ENCODE measurements around the gene SLC49A3. TPM values are rescaled to one million over a fixed set of nuclear protein-coding genes. Genes with fewer than 3 reads are reported as not detected.
"Not testable (repeated sequence)": the region's sequence is repeated elsewhere in the genome, so short reads cannot be mapped to it uniquely, and the experiment has no call there.

Gene SLC49A3
- total and polyA plus RNA-seq, 10 of the 15 experiments (the other 5 are each of a cell fraction or from before 2014, with no cell fraction given) = 0.09 to 0.85 (median 0.18) TPM; not detected in 4

- Histone ChIP-seq H2AFZ (ENCODE audit: control insufficient read depth, low read depth, low read length) (no peak overlapping the region), H3K27me3 (replicated peaks in 1 of 2; ENCODE audit: control insufficient read depth in 2 of 2, insufficient read depth in 2 of 2, low read length in 1 of 2) (no peaks in the 10 kb centered on the region), H3K27ac (ENCODE audit: control insufficient read depth, insufficient read depth) (no peak overlapping the region), H3K4me2 (ENCODE audit: control insufficient read depth, insufficient read depth) (no peak overlapping the region), H3K9me3 (replicated peaks; ENCODE audit: control insufficient read depth, insufficient read depth, low read length) (no peaks in the 10 kb centered on the region; the same call in 2 of the 3 replicates), H3K36me3 (ENCODE audit: control insufficient read depth in 2 of 2, insufficient read depth in 2 of 2, low read length in 1 of 2) (no peaks in the 10 kb centered on the region), H3K79me2 (ENCODE audit: control insufficient read depth, insufficient read depth, low read length) (no peaks in the 10 kb centered on the region), H3K4me1 (ENCODE audit: control insufficient read depth, insufficient read depth, low read length) (no peaks in the 10 kb centered on the region), H3K9ac (ENCODE audit: control insufficient read depth, insufficient read depth, low read length) (no peak overlapping the region), H4K20me1 (ENCODE audit: control insufficient read depth, insufficient read depth) (no peaks in the 10 kb centered on the region), H3K4me3 (no peak overlapping the region)
- ChIA-PET SMC1A (ENCODE audit: uncharacterized antibody, unreplicated experiment) (no interaction called here), RAD21 (ENCODE audit: unreplicated experiment) (no interaction called here), CTCF (no interaction called here), POLR2A (no interaction called here)
- TF ChIP-seq NFYA (IDR thresholded peaks at IDR 0.05; ENCODE audit: borderline replicate concordance, low read depth, low read length) (no peak), POLR2A (IDR thresholded peaks at IDR 0.05; ENCODE audit: low read depth, low read length) (no peak), SMAD1 (IDR thresholded peaks at IDR 0.05; ENCODE audit: low read depth, partially characterized antibody) (no peak), KLF5 (IDR thresholded peaks at IDR 0.05; ENCODE audit: partially characterized antibody) (no peak), HDAC2 (IDR thresholded peaks at IDR 0.05) (no peak), YY1 (IDR thresholded peaks at IDR 0.05; ENCODE audit: low read depth, low read length) (no peak), CBFB (IDR thresholded peaks at IDR 0.05; ENCODE audit: low read depth) (no peak), ZNF217 (IDR thresholded peaks at IDR 0.05) (no peak), RELB (IDR thresholded peaks at IDR 0.05; ENCODE audit: low read depth) (no peak)
- no peak for FAIRE-seq
- no peak for DNase-seq (ENCODE audit: low read depth, low spot score)
- in situ Hi-C loops (cut with MboI) = no loop called here
- ATAC-seq = no peak
- no TSS peak for BruUV-seq (replicated peaks)
- 91% methylated on average over 32 of the region's 32 CpGs for WGBS (ENCODE audit: insufficient coverage, insufficient replicate concordance, low lambda C conversion rate, missing lambda C conversion rate)
- intact Hi-C loops (cut with micrococcal nuclease; ENCODE audit: unreplicated experiment) = no loop called here
Observed at GRCh38 chr4:646460-646859, 42.5 kb downstream of the SLC49A3 start.

- RAD21 ChIA-PET (ENCODE audit: unreplicated experiment); in situ Hi-C loops (cut with MboI); H4K20me1 ChIP-seq (ENCODE audit: control insufficient read depth, insufficient read depth); BruUV-seq (replicated peaks); H3K79me2 ChIP-seq (ENCODE audit: control insufficient read depth, insufficient read depth, low read length); intact Hi-C loops (cut with micrococcal nuclease; ENCODE audit: unreplicated experiment); H3K27me3 ChIP-seq (replicated peaks in 1 of 2; ENCODE audit: control insufficient read depth in 2 of 2, insufficient read depth in 2 of 2, low read length in 1 of 2); H3K4me3 ChIP-seq; H2AFZ ChIP-seq (ENCODE audit: control insufficient read depth, low read depth, low read length); H3K36me3 ChIP-seq (ENCODE audit: control insufficient read depth in 2 of 2, insufficient read depth in 2 of 2, low read length in 1 of 2); ATAC-seq; DNase-seq (ENCODE audit: low read depth, low spot score); H3K4me2 ChIP-seq (ENCODE audit: control insufficient read depth, insufficient read depth); H3K9me3 ChIP-seq (replicated peaks; ENCODE audit: control insufficient read depth, insufficient read depth, low read length); FAIRE-seq; CTCF ChIA-PET; H3K4me1 ChIP-seq (ENCODE audit: control insufficient read depth, insufficient read depth, low read length); H3K9ac ChIP-seq (ENCODE audit: control insufficient read depth, insufficient read depth, low read length); H3K27ac ChIP-seq (ENCODE audit: control insufficient read depth, insufficient read depth): not testable (repeated sequence)
- 30% methylated on average over 6 of the region's 6 CpGs for WGBS (ENCODE audit: insufficient coverage, insufficient replicate concordance, low lambda C conversion rate, missing lambda C conversion rate)
- ChIA-PET SMC1A (ENCODE audit: uncharacterized antibody, unreplicated experiment) (interaction anchor here (0.6 kb wide), 1 partner anchor 380 kb away, joined by 4 read pairs; no protein-coding TSS in a partner anchor), POLR2A (interaction anchor here (0.6 kb wide), 1 partner anchor 1149 kb away, joined by 7 read pairs; no protein-coding TSS in a partner anchor)
Observed at GRCh38 chr4:642366-642765, 46.6 kb downstream of the SLC49A3 start.

All from GM12878 (cell line).